Astrocyte (in vitro differentiated cells and primary cell): Measurements from ENCODE around the gene SIX3.

ENCODE experiments used
- EZH2 ChIP-seq: IDR thresholded peaks from 2 replicates; pipeline ENCODE4 v1.6.1; 2012; ENCODE audit warnings: mild to moderate bottlenecking, low read length, inconsistent platforms; ENCODE audit not compliant: insufficient read depth
- TF ChIP-seq, protein P1 (sequence below): IDR thresholded peaks from 2 replicates; pipeline ENCODE4 v1.5.1; 2011; ENCODE audit warnings: low read depth, mild to moderate bottlenecking, inconsistent platforms, low read length, moderate library complexity; ENCODE audit not compliant: insufficient read depth

DNA sequence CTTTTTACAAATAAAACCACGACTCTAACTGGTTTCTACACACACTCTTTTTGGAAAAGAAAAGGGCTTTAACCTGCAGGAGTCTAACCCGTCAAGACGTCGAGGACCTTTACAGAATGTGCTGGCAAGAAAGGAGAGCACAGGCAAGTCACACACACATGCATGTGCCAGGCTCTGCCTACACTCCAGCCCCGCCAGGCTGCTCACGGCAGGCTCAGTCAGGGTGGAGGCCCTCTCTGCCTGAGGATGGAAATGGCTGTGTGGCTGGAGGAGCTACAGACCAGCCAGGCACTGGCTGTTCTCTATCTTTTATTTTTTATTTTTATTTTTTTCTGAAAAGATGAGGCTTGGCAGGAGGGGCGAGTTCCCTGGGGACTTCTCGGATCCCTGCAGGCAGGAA, 10.2 kb downstream of the SIX3 start:
- TF ChIP-seq, protein P1, sequence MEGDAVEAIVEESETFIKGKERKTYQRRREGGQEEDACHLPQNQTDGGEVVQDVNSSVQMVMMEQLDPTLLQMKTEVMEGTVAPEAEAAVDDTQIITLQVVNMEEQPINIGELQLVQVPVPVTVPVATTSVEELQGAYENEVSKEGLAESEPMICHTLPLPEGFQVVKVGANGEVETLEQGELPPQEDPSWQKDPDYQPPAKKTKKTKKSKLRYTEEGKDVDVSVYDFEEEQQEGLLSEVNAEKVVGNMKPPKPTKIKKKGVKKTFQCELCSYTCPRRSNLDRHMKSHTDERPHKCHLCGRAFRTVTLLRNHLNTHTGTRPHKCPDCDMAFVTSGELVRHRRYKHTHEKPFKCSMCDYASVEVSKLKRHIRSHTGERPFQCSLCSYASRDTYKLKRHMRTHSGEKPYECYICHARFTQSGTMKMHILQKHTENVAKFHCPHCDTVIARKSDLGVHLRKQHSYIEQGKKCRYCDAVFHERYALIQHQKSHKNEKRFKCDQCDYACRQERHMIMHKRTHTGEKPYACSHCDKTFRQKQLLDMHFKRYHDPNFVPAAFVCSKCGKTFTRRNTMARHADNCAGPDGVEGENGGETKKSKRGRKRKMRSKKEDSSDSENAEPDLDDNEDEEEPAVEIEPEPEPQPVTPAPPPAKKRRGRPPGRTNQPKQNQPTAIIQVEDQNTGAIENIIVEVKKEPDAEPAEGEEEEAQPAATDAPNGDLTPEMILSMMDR: no peak
- TF ChIP-seq EZH2: no peak
